SU-DHL-6 (cell line): ENCODE measurements around the gene TIFAB.

Experiments used
- H2AFZ ChIP-seq: fragments of 200-600 bp; sonication (generic); 2 replicates; pipeline ENCODE4 v1.6.1; 2014; ENCODE audit warnings: low read depth, mild to moderate bottlenecking, moderate library complexity, mixed read lengths, antibody characterized with exemption, low read length; ENCODE audit not compliant: severe bottlenecking
- H3F3A ChIP-seq: fragments of 200-600 bp; shearing (Covaris generic); 2 replicates; pipeline ENCODE4 v1.6.0; 2016; ENCODE audit warnings: antibody characterized with exemption, mild to moderate bottlenecking; ENCODE audit not compliant: insufficient read depth
- H3K27ac ChIP-seq: fragments of 200-600 bp; sonication (generic); 2 replicates; pipeline ENCODE4 v1.5.1; 2016; ENCODE audit warnings: low read depth, mild to moderate bottlenecking, low read length, moderate library complexity, mixed read lengths
- H3K27me3 ChIP-seq: fragments of 200-600 bp; sonication (generic), shearing (Covaris generic); 2 replicates; pipeline ENCODE4 v1.6.0; 2014; ENCODE audit warnings: mild to moderate bottlenecking, low read length
- H3K36me3 ChIP-seq: fragments of 200-600 bp; sonication (generic); 2 replicates; pipeline ENCODE4 v1.6.1; 2014; ENCODE audit warnings: mild to moderate bottlenecking, low read length, mixed read lengths
- H3K4me2 ChIP-seq: fragments of 300-600, 200-600 bp; shearing (Covaris generic), sonication (generic); 2 replicates; pipeline ENCODE4 v1.6.0; 2014; ENCODE audit warnings: low read length, low read depth, mild to moderate bottlenecking; ENCODE audit not compliant: poor library complexity, severe bottlenecking
- H3K4me3 ChIP-seq: fragments of 200-600 bp; sonication (generic); 2 replicates; pipeline ENCODE4 v1.5.1; 2014; ENCODE audit warnings: antibody characterized with exemption, low read length, mild to moderate bottlenecking, mixed read lengths; ENCODE audit not compliant: insufficient read depth, poor library complexity, severe bottlenecking
- H3K79me2 ChIP-seq: fragments of 200-600 bp; sonication (generic); 2 replicates; pipeline ENCODE4 v1.6.1; 2014; ENCODE audit warnings: mild to moderate bottlenecking, low read length, moderate library complexity; ENCODE audit not compliant: insufficient read depth
- H3K9ac ChIP-seq: fragments of 200-600 bp; sonication (generic); 2 replicates; pipeline ENCODE4 v1.7.0; 2014; ENCODE audit warnings: mild to moderate bottlenecking, low read length
- H3K9me2 ChIP-seq: fragments of 200-600 bp; sonication (generic); replicated peaks from 2 replicates; pipeline ENCODE4 v1.6.1; 2014; ENCODE audit warnings: low read length; ENCODE audit not compliant: insufficient read depth
- H3K9me3 ChIP-seq: fragments of 200-600 bp; sonication (generic); 2 replicates; pipeline ENCODE4 v1.6.1; 2014; ENCODE audit warnings: low read length, mixed read lengths; ENCODE audit not compliant: insufficient read depth
- H4K20me1 ChIP-seq: fragments of 200-600 bp; sonication (generic); 2 replicates; pipeline ENCODE4 v1.6.1; 2014; ENCODE audit warnings: low read depth, mild to moderate bottlenecking, antibody characterized with exemption, low read length, moderate library complexity, mixed read lengths
- EZH2phosphoT487 ChIP-seq: fragments of 200-600 bp; sonication (generic), shearing (Covaris generic); conservative IDR thresholded peaks from 2 replicates; pipeline ENCODE4 v1.6.1; 2018; ENCODE audit warnings: mild to moderate bottlenecking, antibody characterized with exemption, low read length, moderate library complexity, mixed read lengths
- TF ChIP-seq, protein P1 (sequence below): fragments of 200-600 bp; sonication (generic); IDR thresholded peaks from one replicate; pipeline ENCODE4 v1.5.1; 2017; ENCODE audit warnings: antibody characterized with exemption, mild to moderate bottlenecking, low read length, moderate library complexity; ENCODE audit not compliant: insufficient read depth, poor library complexity, severe bottlenecking

The TIFAB gene

DNA sequence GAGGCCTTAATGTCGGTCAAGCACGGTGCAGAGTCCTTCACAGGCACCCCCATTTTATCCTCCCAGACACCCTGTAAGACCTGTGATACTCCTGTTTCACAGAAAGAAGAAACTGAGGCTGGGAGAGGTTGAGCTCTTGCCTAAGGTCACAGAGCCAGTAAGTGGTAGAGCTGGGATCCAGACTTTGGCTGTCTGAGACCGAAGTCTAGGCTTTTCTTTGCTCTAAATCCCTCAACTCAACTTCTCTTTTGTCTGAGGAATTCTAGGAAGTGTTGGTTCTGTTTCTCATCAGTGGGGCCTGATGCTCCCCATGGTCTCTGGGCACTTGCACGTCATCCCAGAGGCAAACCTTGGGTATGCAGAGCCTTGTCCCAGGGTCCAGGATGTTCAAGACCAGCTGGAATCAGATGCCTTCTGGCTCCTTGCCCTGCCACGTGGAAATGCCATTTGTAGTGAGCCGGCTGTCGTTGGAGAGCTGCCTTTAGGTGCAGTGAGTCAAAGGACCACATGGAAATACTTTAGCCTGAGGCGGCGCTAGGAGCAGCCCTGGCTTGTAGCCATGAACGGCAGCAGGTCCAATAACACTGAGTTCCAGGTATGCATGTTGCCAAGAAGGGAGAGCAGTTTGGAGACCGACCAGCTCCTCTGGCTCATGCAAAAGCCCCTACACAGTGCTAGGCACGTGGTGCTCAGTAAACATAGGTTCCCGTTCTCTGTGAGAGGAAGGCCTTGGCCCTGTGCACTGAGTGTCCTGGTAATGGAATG lies 14.2 kb downstream of the TIFAB start:
- no peak for TF ChIP-seq EZH2phosphoT487
- TF ChIP-seq, protein P1, sequence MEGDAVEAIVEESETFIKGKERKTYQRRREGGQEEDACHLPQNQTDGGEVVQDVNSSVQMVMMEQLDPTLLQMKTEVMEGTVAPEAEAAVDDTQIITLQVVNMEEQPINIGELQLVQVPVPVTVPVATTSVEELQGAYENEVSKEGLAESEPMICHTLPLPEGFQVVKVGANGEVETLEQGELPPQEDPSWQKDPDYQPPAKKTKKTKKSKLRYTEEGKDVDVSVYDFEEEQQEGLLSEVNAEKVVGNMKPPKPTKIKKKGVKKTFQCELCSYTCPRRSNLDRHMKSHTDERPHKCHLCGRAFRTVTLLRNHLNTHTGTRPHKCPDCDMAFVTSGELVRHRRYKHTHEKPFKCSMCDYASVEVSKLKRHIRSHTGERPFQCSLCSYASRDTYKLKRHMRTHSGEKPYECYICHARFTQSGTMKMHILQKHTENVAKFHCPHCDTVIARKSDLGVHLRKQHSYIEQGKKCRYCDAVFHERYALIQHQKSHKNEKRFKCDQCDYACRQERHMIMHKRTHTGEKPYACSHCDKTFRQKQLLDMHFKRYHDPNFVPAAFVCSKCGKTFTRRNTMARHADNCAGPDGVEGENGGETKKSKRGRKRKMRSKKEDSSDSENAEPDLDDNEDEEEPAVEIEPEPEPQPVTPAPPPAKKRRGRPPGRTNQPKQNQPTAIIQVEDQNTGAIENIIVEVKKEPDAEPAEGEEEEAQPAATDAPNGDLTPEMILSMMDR = no peak
- Histone ChIP-seq H3K36me3 (no peaks in the 10 kb centered on the region), H2AFZ (no peak overlapping the region)

DNA sequence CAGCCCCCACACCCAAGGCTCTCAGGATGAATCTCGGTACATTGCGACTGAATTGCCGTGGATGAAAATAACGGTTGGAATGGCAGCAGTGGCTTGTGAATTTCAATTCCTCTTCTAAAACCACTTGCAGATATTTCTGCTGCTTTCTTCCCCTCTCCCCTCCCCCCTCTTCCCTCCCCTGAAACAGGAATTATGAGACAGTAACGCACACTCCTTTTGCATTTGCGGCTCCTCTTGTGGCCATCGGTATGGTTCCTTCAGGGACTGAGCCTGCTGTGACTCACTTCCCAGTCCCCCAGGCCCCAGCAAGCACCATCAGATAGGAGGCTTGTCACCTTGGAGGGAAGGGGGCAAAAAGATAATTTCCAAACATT lies 14.7 kb downstream of the TIFAB start:
- Histone ChIP-seq H3K4me3 (no peak overlapping the region), H3K27me3 (no peaks in the 10 kb centered on the region), H3K27ac (no peak overlapping the region), H3K9me3 (no peaks in the 10 kb centered on the region), H3K9me2 (no peaks in the 10 kb centered on the region), H3K79me2 (no peaks in the 10 kb centered on the region), H3K4me2 (no peak overlapping the region), H3F3A (no peaks in the 10 kb centered on the region), H3K36me3 (no peaks in the 10 kb centered on the region), H4K20me1 (no peaks in the 10 kb centered on the region), H2AFZ (no peak overlapping the region), H3K9ac (no peak overlapping the region)
- TF ChIP-seq, protein P1 = no peak
- no peak for TF ChIP-seq EZH2phosphoT487

More for the DNA sequence above, 14.2 kb downstream of the TIFAB start:
- H3K9me2 ChIP-seq = no peaks in the 10 kb centered on the region
- no peaks in the 10 kb centered on the region for H4K20me1 ChIP-seq
- H3K79me2 ChIP-seq = no peaks in the 10 kb centered on the region
- H3K27me3 ChIP-seq = no peaks in the 10 kb centered on the region
- no peaks in the 10 kb centered on the region for H3F3A ChIP-seq
- no peak overlapping the region for H3K4me2 ChIP-seq
- H3K9ac ChIP-seq = no peak overlapping the region
- no peak overlapping the region for H3K4me3 ChIP-seq
- H3K9me3 ChIP-seq = no peaks in the 10 kb centered on the region
- no peak overlapping the region for H3K27ac ChIP-seq

DNA sequence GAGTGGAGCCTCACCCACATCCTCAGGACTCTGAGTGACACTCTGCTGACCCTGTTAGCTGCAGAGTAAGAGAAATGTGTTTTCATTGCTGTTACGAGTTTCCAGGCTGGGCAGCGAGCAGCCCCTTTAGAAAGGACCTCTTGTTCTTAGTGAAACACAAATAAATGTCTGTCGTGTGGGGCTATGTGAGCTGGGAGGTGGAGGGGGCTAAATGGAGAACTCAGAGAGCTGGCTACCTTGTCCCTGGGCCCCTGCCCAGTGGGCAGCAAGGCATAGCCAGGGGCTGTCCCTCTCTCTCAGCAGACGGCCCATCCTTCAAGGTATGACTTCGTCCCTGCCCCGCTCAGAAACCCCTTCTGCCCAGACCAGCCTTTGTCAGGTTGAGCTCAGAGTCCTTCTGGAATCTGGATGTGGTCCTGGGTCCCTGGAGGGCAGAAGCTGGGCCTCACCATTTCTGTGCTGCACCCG lies 15.2 kb downstream of the TIFAB start:
- H3K4me2 ChIP-seq = no peak overlapping the region
- no peaks in the 10 kb centered on the region for H3F3A ChIP-seq
- no peak overlapping the region for H2AFZ ChIP-seq
- H3K79me2 ChIP-seq = no peaks in the 10 kb centered on the region
- H3K9me3 ChIP-seq = no peaks in the 10 kb centered on the region
- H3K27me3 ChIP-seq = no peaks in the 10 kb centered on the region
- no peaks in the 10 kb centered on the region for H4K20me1 ChIP-seq
- no peak overlapping the region for H3K27ac ChIP-seq
- no peak overlapping the region for H3K4me3 ChIP-seq
- no peaks in the 10 kb centered on the region for H3K9me2 ChIP-seq
- no peak overlapping the region for H3K9ac ChIP-seq
- TF ChIP-seq, protein P1 = no peak
- TF ChIP-seq EZH2phosphoT487 = no peak
- H3K36me3 ChIP-seq = no peaks in the 10 kb centered on the region
